Brain microvascular endothelial cell (primary cell): ENCODE data around the gene CELA3A.
"Not testable (repeated sequence)": the region's sequence is repeated elsewhere in the genome, so short reads cannot be mapped to it uniquely, and the experiment has no call there.

Experiments
- DNase-seq: peaks from one replicate; pipeline ENCODE4 v3.0.0-alpha.2; 2020
- H3K27ac ChIP-seq: fragments of 250-450 bp; sonication (Bioruptor Pico); 2 replicates; pipeline ENCODE4 v1.5.1; 2020; ENCODE audit warnings: mild to moderate bottlenecking, moderate library complexity
- H3K27me3 ChIP-seq: fragments of 250-450 bp; sonication (Bioruptor Pico); replicated peaks from 2 replicates; pipeline ENCODE4 v1.5.1; 2020; ENCODE audit warnings: mild to moderate bottlenecking
- H3K36me3 ChIP-seq: fragments of 250-450 bp; sonication (Bioruptor Pico); replicated peaks from 2 replicates; pipeline ENCODE4 v1.5.1; 2020; ENCODE audit warnings: mild to moderate bottlenecking
- H3K4me3 ChIP-seq: 2 replicates; pipeline ENCODE4 v1.5.1; 2011; ENCODE audit warnings: low read depth, mild to moderate bottlenecking, control low read depth, low read length, moderate library complexity
- CTCF ChIP-seq: IDR thresholded peaks from 2 replicates; pipeline ENCODE4 v1.5.1; 2011; ENCODE audit warnings: low read depth, mild to moderate bottlenecking, moderate library complexity, low read length, control low read depth, inconsistent platforms; ENCODE audit errors: missing control alignments
- in situ Hi-C: cut with HindIII; loops from 2 replicates; pipeline ENCODE4 v1.10.0; 2017; ENCODE audit warnings: low sequenced_read_pairs, low pct_ligation_motif_present

CELA3A gene

GRCh38 chr1:22030057-22030456 is 28.6 kb downstream of the CELA3A start:
- Histone ChIP-seq H3K4me3 (no peak overlapping the region), H3K27ac (no peak overlapping the region), H3K27me3 (no peaks in the 10 kb centered on the region), H3K36me3 (no peaks in the 10 kb centered on the region)
- no peak for DNase-seq
- TF ChIP-seq CTCF: no peak
- in situ Hi-C loops: no loop called here

GRCh38 chr1:22030473-22030872 is 29.0 kb downstream of the CELA3A start:
- in situ Hi-C loops: no loop called here

GRCh38 chr1:22031214-22031962 is 29.9 kb downstream of the CELA3A start:
- Histone ChIP-seq H3K36me3 (no peaks in the 10 kb centered on the region), H3K27ac (no peak overlapping the region), H3K27me3 (no peaks in the 10 kb centered on the region), H3K4me3 (no peak overlapping the region)
- in situ Hi-C loops: no loop called here
- TF ChIP-seq CTCF: no peak
- DNase-seq: no peak

More at GRCh38 chr1:22030473-22030872, 29.0 kb downstream of the CELA3A start:
- no peaks in the 10 kb centered on the region for H3K36me3 ChIP-seq
- H3K27me3 ChIP-seq: no peaks in the 10 kb centered on the region
- H3K4me3 ChIP-seq: no peak overlapping the region
- H3K27ac ChIP-seq: no peak overlapping the region
- DNase-seq: no peak
- no peak for TF ChIP-seq CTCF

GRCh38 chr1:22034834-22035233 is 33.4 kb downstream of the CELA3A start:
- H3K27me3 ChIP-seq, DNase-seq, H3K27ac ChIP-seq, H3K36me3 ChIP-seq, in situ Hi-C loops, H3K4me3 ChIP-seq: not testable (repeated sequence)

DNA sequence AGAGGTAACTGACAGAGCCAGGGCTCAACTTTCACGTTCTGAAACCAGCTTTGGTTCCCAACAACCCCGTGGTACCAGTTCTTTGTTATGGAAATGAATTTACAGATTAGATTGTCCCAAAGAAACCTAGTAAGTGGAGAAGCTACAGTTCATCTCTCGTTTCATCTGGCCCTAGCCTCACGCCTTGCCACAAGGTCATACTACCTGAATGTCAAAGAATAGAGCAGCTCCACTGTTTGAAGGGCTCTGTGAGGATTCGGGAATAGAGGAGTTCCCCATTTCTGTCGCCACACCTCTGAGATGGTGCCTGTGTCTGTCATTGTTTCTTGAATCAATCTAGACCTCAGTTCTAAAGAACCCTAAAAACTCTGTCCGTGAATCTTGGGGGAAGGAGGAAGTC is 36.1 kb downstream of the CELA3A start:
- Histone ChIP-seq H3K4me3 (no peak overlapping the region), H3K36me3 (no peaks in the 10 kb centered on the region), H3K27ac (no peak overlapping the region), H3K27me3 (no peaks in the 10 kb centered on the region)
- TF ChIP-seq CTCF: no peak
- no peak for DNase-seq
- in situ Hi-C loops: no loop called here

GRCh38 chr1:22038036-22038435 is 36.6 kb downstream of the CELA3A start:
- no peaks in the 10 kb centered on the region for H3K36me3 ChIP-seq
- H3K27me3 ChIP-seq: no peaks in the 10 kb centered on the region
- TF ChIP-seq CTCF: no peak
- H3K4me3 ChIP-seq: no peak overlapping the region
- in situ Hi-C loops: no loop called here
- no peak overlapping the region for H3K27ac ChIP-seq
- DNase-seq: no peak
